ENCODE measurements around the gene NOL4L.

Gene NOL4L

DNA sequence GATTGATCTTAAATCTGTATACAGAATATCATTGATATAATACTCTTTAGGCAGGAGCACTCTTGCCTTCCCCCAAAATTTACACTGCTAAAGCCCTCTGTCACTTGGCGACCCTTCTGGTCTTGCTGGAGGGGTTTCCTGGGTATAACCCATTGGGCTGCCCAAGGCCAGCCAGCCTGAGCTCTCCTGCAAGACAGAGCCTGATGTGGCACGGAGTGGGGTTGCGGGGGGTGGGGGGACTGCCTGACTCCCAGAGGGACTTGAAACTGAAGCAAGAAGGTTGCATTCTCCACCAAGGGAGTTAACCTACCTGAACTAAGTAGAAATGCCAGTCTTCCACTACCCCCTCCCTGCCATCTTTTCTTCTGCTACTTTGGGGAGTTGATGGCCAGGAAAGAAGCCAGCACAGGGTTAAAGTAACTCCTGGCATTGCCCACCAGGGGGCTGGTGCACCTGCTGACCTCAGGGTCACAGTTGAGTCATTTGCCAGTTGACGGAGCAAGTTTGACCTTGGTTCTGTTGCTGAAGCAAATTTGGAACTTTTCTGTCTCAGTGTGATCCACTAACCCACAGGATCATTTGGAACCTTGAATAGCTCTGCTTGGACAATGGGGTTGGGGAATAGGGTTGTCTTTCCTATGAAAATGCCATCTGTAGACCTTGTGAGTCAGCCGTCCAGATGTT, 147.6 kb downstream of the NOL4L start:
- no peak for DNase-seq (ENCODE audit: low read depth in 1 of 2, low spot score in 1 of 2)
- Histone ChIP-seq H3K4me3 (replicated peaks; ENCODE audit: insufficient read depth, low read length) (no peak overlapping the region), H3K27ac (replicated peaks) (no peak overlapping the region), H3K27me3 (ENCODE audit: insufficient read depth, poor library complexity, severe bottlenecking) (no peaks in the 10 kb centered on the region)
- TF ChIP-seq SPI1 (IDR thresholded peaks at IDR 0.05; ENCODE audit: borderline replicate concordance, low read depth) (no peak), GABPA (IDR thresholded peaks at IDR 0.05; ENCODE audit: low read depth) (no peak), POLR2AphosphoS5 (IDR thresholded peaks at IDR 0.05; ENCODE audit: low read depth) (no peak)
- TF ChIP-seq, protein P1, sequence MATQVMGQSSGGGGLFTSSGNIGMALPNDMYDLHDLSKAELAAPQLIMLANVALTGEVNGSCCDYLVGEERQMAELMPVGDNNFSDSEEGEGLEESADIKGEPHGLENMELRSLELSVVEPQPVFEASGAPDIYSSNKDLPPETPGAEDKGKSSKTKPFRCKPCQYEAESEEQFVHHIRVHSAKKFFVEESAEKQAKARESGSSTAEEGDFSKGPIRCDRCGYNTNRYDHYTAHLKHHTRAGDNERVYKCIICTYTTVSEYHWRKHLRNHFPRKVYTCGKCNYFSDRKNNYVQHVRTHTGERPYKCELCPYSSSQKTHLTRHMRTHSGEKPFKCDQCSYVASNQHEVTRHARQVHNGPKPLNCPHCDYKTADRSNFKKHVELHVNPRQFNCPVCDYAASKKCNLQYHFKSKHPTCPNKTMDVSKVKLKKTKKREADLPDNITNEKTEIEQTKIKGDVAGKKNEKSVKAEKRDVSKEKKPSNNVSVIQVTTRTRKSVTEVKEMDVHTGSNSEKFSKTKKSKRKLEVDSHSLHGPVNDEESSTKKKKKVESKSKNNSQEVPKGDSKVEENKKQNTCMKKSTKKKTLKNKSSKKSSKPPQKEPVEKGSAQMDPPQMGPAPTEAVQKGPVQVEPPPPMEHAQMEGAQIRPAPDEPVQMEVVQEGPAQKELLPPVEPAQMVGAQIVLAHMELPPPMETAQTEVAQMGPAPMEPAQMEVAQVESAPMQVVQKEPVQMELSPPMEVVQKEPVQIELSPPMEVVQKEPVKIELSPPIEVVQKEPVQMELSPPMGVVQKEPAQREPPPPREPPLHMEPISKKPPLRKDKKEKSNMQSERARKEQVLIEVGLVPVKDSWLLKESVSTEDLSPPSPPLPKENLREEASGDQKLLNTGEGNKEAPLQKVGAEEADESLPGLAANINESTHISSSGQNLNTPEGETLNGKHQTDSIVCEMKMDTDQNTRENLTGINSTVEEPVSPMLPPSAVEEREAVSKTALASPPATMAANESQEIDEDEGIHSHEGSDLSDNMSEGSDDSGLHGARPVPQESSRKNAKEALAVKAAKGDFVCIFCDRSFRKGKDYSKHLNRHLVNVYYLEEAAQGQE (IDR thresholded peaks at IDR 0.05; ENCODE audit: insufficient replicate concordance, low read depth), result no peak
- TF ChIP-seq, protein P2, sequence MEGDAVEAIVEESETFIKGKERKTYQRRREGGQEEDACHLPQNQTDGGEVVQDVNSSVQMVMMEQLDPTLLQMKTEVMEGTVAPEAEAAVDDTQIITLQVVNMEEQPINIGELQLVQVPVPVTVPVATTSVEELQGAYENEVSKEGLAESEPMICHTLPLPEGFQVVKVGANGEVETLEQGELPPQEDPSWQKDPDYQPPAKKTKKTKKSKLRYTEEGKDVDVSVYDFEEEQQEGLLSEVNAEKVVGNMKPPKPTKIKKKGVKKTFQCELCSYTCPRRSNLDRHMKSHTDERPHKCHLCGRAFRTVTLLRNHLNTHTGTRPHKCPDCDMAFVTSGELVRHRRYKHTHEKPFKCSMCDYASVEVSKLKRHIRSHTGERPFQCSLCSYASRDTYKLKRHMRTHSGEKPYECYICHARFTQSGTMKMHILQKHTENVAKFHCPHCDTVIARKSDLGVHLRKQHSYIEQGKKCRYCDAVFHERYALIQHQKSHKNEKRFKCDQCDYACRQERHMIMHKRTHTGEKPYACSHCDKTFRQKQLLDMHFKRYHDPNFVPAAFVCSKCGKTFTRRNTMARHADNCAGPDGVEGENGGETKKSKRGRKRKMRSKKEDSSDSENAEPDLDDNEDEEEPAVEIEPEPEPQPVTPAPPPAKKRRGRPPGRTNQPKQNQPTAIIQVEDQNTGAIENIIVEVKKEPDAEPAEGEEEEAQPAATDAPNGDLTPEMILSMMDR (IDR thresholded peaks at IDR 0.05; ENCODE audit: insufficient read depth, low read length), result no peak

DNA sequence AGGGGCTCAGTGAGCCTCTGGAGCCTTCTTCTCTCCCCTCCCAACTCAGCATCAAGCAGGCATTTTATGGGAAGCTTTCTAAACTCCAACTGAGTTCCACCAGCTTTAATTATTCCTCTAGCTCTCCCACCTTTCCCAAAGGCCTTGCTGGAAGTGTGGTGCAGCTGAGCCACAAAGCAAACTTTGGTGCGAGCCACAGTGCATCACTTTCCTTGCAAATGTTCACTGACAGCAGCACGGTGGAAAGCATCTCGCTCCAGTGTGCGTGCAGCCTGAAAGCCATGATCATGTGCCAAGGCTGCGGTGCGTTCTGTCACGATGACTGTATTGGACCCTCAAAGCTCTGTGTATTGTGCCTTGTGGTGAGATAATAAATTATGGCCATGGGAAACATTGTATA, 148.2 kb downstream of the NOL4L start:
- Histone ChIP-seq H3K27ac (replicated peaks) (no peak overlapping the region), H3K4me3 (replicated peaks; ENCODE audit: insufficient read depth, low read length) (no peak overlapping the region), H3K27me3 (ENCODE audit: insufficient read depth, poor library complexity, severe bottlenecking) (no peaks in the 10 kb centered on the region)
- TF ChIP-seq, protein P1 (IDR thresholded peaks at IDR 0.05; ENCODE audit: insufficient replicate concordance, low read depth), result no peak
- TF ChIP-seq GABPA (IDR thresholded peaks at IDR 0.05; ENCODE audit: low read depth) (no peak), SPI1 (IDR thresholded peaks at IDR 0.05; ENCODE audit: borderline replicate concordance, low read depth) (no peak), POLR2AphosphoS5 (IDR thresholded peaks at IDR 0.05; ENCODE audit: low read depth) (no peak)
- TF ChIP-seq, protein P2 (IDR thresholded peaks at IDR 0.05; ENCODE audit: insufficient read depth, low read length), result no peak
- no peak for DNase-seq (ENCODE audit: low read depth in 1 of 2, low spot score in 1 of 2)

DNA sequence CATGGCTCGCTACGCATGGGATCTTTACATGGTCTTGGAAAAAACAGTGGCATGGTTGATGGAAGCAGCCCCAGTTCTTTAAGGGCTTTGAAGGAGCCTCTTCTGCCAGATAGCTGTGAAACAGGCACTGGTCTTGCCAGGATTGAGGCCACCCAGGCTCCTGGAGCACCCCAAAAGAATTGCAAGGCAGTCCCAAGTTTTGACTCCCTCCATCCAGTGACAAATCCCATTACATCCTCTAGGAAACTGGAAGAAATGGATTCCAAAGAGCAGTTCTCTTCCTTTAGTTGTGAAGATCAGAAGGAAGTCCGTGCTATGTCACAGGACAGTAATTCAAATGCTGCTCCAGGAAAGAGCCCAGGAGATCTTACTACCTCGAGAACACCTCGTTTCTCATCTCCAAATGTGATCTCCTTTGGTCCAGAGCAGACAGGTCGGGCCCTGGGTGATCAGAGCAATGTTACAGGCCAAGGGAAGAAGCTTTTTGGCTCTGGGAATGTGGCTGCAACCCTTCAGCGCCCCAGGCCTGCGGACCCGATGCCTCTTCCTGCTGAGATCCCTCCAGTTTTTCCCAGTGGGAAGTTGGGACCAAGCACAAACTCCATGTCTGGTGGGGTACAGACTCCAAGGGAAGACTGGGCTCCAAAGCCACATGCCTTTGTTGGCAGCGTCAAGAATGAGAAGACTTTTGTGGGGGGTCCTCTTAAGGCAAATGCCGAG, 148.8 kb downstream of the NOL4L start:
- Histone ChIP-seq H3K27me3 (ENCODE audit: insufficient read depth, poor library complexity, severe bottlenecking) (no peaks in the 10 kb centered on the region), H3K4me3 (replicated peaks; ENCODE audit: insufficient read depth, low read length) (no peak overlapping the region), H3K27ac (replicated peaks) (no peak overlapping the region)
- TF ChIP-seq, protein P2 (IDR thresholded peaks at IDR 0.05; ENCODE audit: insufficient read depth, low read length), result no peak
- no peak for TF ChIP-seq POLR2AphosphoS5 (IDR thresholded peaks at IDR 0.05; ENCODE audit: low read depth)
- no peak for DNase-seq (ENCODE audit: low read depth in 1 of 2, low spot score in 1 of 2)

Measured in HL-60 (cell line).